ENCODE results near the gene EIF2B5. TPM values are rescaled to one million over a fixed set of nuclear protein-coding genes. Genes with fewer than 3 reads are reported as not detected.
A peak's percentile ranks its signal among the peaks of the same experiment; 100 is the strongest.

Gene EIF2B5
- total and polyA plus RNA-seq, 2 of the 13 experiments (the other 11 are each of a cell fraction or from before 2014, with no cell fraction given), result 38.4 to 60.2 TPM

- TF ChIP-seq SIN3B (IDR thresholded peaks at IDR 0.05; ENCODE audit: low read length) (no peak), ZBTB26 (CRISPR knock-in tag; IDR thresholded peaks at IDR 0.05; ENCODE audit: borderline replicate concordance) (no peak), ZNF607 (CRISPR knock-in tag; IDR thresholded peaks at IDR 0.05; ENCODE audit: borderline replicate concordance) (no peak), MTA1 (CRISPR knock-in tag; IDR thresholded peaks at IDR 0.05; ENCODE audit: borderline replicate concordance) (no peak), ZIK1 (CRISPR knock-in tag; IDR thresholded peaks at IDR 0.05; ENCODE audit: borderline replicate concordance, low read depth) (no peak), RELA (CRISPR knock-in tag; IDR thresholded peaks at IDR 0.05) (no peak), HNRNPUL1 (IDR thresholded peaks at IDR 0.05; ENCODE audit: low read depth, low read length) (no peak)
Observed at GRCh38 chr3:184173374-184173722, 38.2 kb downstream of the EIF2B5 start (continued).

- no peak overlapping the region for H2AFZ ChIP-seq (ENCODE audit: low read length)
- no peaks in the 10 kb centered on the region for H3K9me3 ChIP-seq (ENCODE audit: low read length)
- peaks cover 19 to 49% of the 10 kb centered on the region in 2 experiments for H3K36me3 ChIP-seq (replicated peaks in 1 of 2; ENCODE audit: control insufficient read depth in 1 of 2, insufficient read depth in 2 of 2, low read length in 2 of 2)
- H3K27me3 ChIP-seq (ENCODE audit: control insufficient read depth in 1 of 2, insufficient read depth in 2 of 2, low read length in 2 of 2), result no peaks in the 10 kb centered on the region; a peak in 1 of 5 replicates
- in situ Hi-C loops (cut with HindIII; ENCODE audit: extremely low pct_ligation_motif_present, low pct_unique_long_range_greater_than_20kb), result no loop called here
- H3K79me2 ChIP-seq (ENCODE audit: insufficient read depth, low read length), result peaks cover 23% of the 10 kb centered on the region
- BruUV-seq (replicated peaks), result no TSS peak
- no peak for FAIRE-seq
- H3K4me1 ChIP-seq (ENCODE audit: insufficient read depth, low read length), result peaks cover 24% of the 10 kb centered on the region
- DNase-seq (ENCODE audit: low spot score), result no peak
- intact Hi-C loops (cut with micrococcal nuclease; ENCODE audit: unreplicated experiment), result loop anchor here (2.0 kb wide), 1 partner anchor 17 kb away; no protein-coding TSS in a partner anchor
- peak overlapping the region; percentile 38 for H3K27ac ChIP-seq (ENCODE audit: extremely low read length, insufficient read depth, low read length)
- no peak overlapping the region for H3K9ac ChIP-seq (ENCODE audit: insufficient read depth, low read depth, low read length)
- ChIA-PET CTCF (ENCODE audit: low intra/inter-chr PET ratio, low total read pairs) (no interaction called here), POLR2A (interaction anchor here (0.6 to 1.8 kb wide), 5 partner anchors 12 to 72 kb away, joined by 3 to 23 read pairs (median 5); partner anchors contain the start of gene ABCF3)
- 27% methylated on average over 4 of the region's 4 CpGs for WGBS (ENCODE audit: low lambda C conversion rate)
- H3K4me2 ChIP-seq (ENCODE audit: low read depth, low read length), result peak overlapping the region; percentile 67
- no peaks in the 10 kb centered on the region; the same call in 1 of the 2 replicates for H4K20me1 ChIP-seq (ENCODE audit: insufficient read depth, low read length)
- no peak overlapping the region; a peak in 1 of 6 replicates for H3K4me3 ChIP-seq (replicated peaks in 1 of 3; ENCODE audit: insufficient read depth in 1 of 3, low read depth in 2 of 3, low read length in 3 of 3)
- ATAC-seq, result no peak
- TF ChIP-seq GATAD2A (CRISPR knock-in tag; IDR thresholded peaks at IDR 0.05) (no peak), PAF1 (CRISPR knock-in tag; IDR thresholded peaks at IDR 0.05) (0 out of 2 replicates have a peak, but pooled peaks have one; percentile 39), E2F1 (CRISPR knock-in tag; IDR thresholded peaks at IDR 0.05) (0 out of 2 replicates have a peak, but pooled peaks have one; percentile 52), PHF5A (CRISPR knock-in tag; IDR thresholded peaks at IDR 0.05; ENCODE audit: low read depth, unreplicated experiment) (no peak), ZBTB2 (CRISPR knock-in tag; IDR thresholded peaks at IDR 0.05; ENCODE audit: low read depth) (peak; percentile 64; the same call in 1 of the 2 replicates), ZEB1 (IDR thresholded peaks at IDR 0.05; ENCODE audit: insufficient replicate concordance, low read depth) (peak; percentile 11), ZMYM3 (CRISPR knock-in tag; IDR thresholded peaks at IDR 0.05) (no peak), PTBP1 (IDR thresholded peaks at IDR 0.05; ENCODE audit: low read depth, low read length, poor library complexity, severe bottlenecking) (peak; percentile 91), ATF1 (CRISPR knock-in tag; IDR thresholded peaks at IDR 0.05) (peak; percentile 47; the same call in 1 of the 2 replicates), ZNF598 (CRISPR knock-in tag; IDR thresholded peaks at IDR 0.05; ENCODE audit: borderline replicate concordance) (no peak), HBP1 (CRISPR knock-in tag; IDR thresholded peaks at IDR 0.05; ENCODE audit: low read depth) (0 out of 2 replicates have a peak, but pooled peaks have one; percentile 1), ZNF354B (CRISPR knock-in tag; IDR thresholded peaks at IDR 0.05) (no peak), ZBTB1 (CRISPR knock-in tag; IDR thresholded peaks at IDR 0.05; ENCODE audit: borderline replicate concordance) (no peak)
Observed at GRCh38 chr3:184174284-184174645, 39.1 kb downstream of the EIF2B5 start.
